HCT116 (cell line): ENCODE data around the gene CYP11A1. TPM values are rescaled to one million over a fixed set of nuclear protein-coding genes. Genes with fewer than 3 reads are reported as not detected.

Source experiments
- ATAC-seq: fragments of 200-7000 bp; cut with Tn5 transposase; 2 replicates; pipeline ENCODE4 v1.9.1; 2020; ENCODE audit warnings: mild to moderate bottlenecking, moderate library complexity
- BruUV-seq: library from RNA; stranded (reverse); fragments of 400-500 nt; replicated peaks from 2 replicates; lab custom pipeline; 2021; lab: Mats Ljungman, UMichigan
- CTCF ChIA-PET: fragments of 300-600 bp; sonication (Branson Sonifier 250); formaldehyde crosslinking; loops from one replicate; lab custom pipeline; 2021; ENCODE audit warnings: antibody characterized with exemption; lab: Charles Lee
- POLR2A ChIA-PET: fragments of 300-600, 350-600 bp; sonication (Branson Sonifier 250); formaldehyde crosslinking; loops from one replicate; lab custom pipeline; 2021; ENCODE audit warnings: antibody characterized with exemption; lab: Charles Lee
- RAD21 ChIA-PET, 2 experiments: fragments of 300-600 bp; sonication (Branson Sonifier 250); formaldehyde crosslinking; loops; one replicate each; lab custom pipeline; 2023; ENCODE audit warnings: low total read pairs in 2 of 2; ENCODE audit not compliant: uncharacterized antibody in 2 of 2, unreplicated experiment in 2 of 2, low non-redundant PET in 1 of 2; lab: Charles Lee
- DNase-seq: peaks from one replicate; pipeline ENCODE4 v3.0.0-alpha.2; 2010; ENCODE audit warnings: low read depth, low spot score
- H2AFZ ChIP-seq: fragments of 200-600 bp; shearing (Covaris generic), sonication (generic); 2 replicates; pipeline ENCODE4 v1.6.1; 2017; ENCODE audit warnings: low read depth, mixed run types, mixed read lengths, antibody characterized with exemption, low read length; ENCODE audit not compliant: poor library complexity, severe bottlenecking
- H3K27ac ChIP-seq: 2 replicates; pipeline ENCODE4 v1.5.1; 2012; ENCODE audit warnings: low read depth, low read length
- H3K27me3 ChIP-seq: fragments of 200-600 bp; sonication (generic); 2 replicates; pipeline ENCODE4 v1.6.1; 2016; ENCODE audit warnings: mixed run types, low read length, mixed read lengths; ENCODE audit not compliant: insufficient read depth
- H3K36me3 ChIP-seq, 2 experiments: fragments of 200-500 bp in 1 of 2; fragments of 200-600 bp in 1 of 2; sonication (Bioruptor generic) in 1 of 2; sonication (generic) in 1 of 2; 2 replicates each; pipeline versions ENCODE4 v1.5.1 to v1.6.1; 2014 to 2016; ENCODE audit warnings: low read length in 2 of 2, inconsistent platforms in 1 of 2, mixed read lengths in 1 of 2, mixed run types in 1 of 2; ENCODE audit not compliant: insufficient read depth in 2 of 2, control insufficient read depth in 1 of 2
- H3K4me1 ChIP-seq, 2 experiments: fragments of 200-600 bp in 1 of 2; sonication (generic) in 1 of 2; 2 replicates each; pipeline versions ENCODE4 v1.5.1 to v1.6.1; 2012 to 2017; ENCODE audit warnings: low read length in 2 of 2, inconsistent platforms in 1 of 2, mild to moderate bottlenecking in 1 of 2, mixed read lengths in 1 of 2, mixed run types in 1 of 2, moderate library complexity in 1 of 2; ENCODE audit not compliant: insufficient read depth in 2 of 2, control insufficient read depth in 1 of 2
- H3K4me2 ChIP-seq: fragments of 200-600 bp; sonication (generic); 2 replicates; pipeline ENCODE4 v1.6.1; 2017; ENCODE audit warnings: mixed run types, low read length, mixed read lengths
- H3K4me3 ChIP-seq, 2 experiments: fragments of 200-600 bp in 1 of 2; sonication (generic) in 1 of 2; replicated peaks in 1 of 2; 2 replicates each; pipeline ENCODE4 v1.5.1; 2011 to 2016; ENCODE audit warnings: low read length in 2 of 2, control low read depth in 1 of 2, low read depth in 1 of 2, mild to moderate bottlenecking in 1 of 2, mixed read lengths in 1 of 2, mixed run types in 1 of 2
- H3K79me2 ChIP-seq: fragments of 200-600 bp; sonication (generic); 2 replicates; pipeline ENCODE4 v1.6.1; 2017; ENCODE audit warnings: mild to moderate bottlenecking, mixed run types, low read length, moderate library complexity, mixed read lengths; ENCODE audit not compliant: insufficient read depth
- H3K9ac ChIP-seq: fragments of 200-600 bp; sonication (generic); 2 replicates; pipeline ENCODE4 v1.6.1; 2016; ENCODE audit warnings: low read length, mixed read lengths
- H3K9me2 ChIP-seq: fragments of 200-600 bp; sonication (generic), shearing (Covaris generic); 2 replicates; pipeline ENCODE4 v1.6.1; 2017; ENCODE audit warnings: mixed run types, mild to moderate bottlenecking, moderate library complexity; ENCODE audit not compliant: insufficient read depth
- H3K9me3 ChIP-seq, 2 experiments: fragments of 200-500 bp in 1 of 2; fragments of 200-600 bp in 1 of 2; sonication (Bioruptor generic) in 1 of 2; sonication (generic) in 1 of 2; 2 replicates each; pipeline ENCODE4 v1.6.1; 2014 to 2017; ENCODE audit warnings: low read length in 2 of 2, mixed read lengths in 2 of 2, inconsistent platforms in 1 of 2, low read depth in 1 of 2, mild to moderate bottlenecking in 1 of 2, mixed run types in 1 of 2, moderate library complexity in 1 of 2; ENCODE audit not compliant: control insufficient read depth in 1 of 2, insufficient read depth in 1 of 2
- H4K20me1 ChIP-seq: fragments of 200-600 bp; sonication (generic), shearing (Covaris generic); 2 replicates; pipeline ENCODE4 v1.6.1; 2017; ENCODE audit warnings: mixed run types, mild to moderate bottlenecking, moderate library complexity; ENCODE audit not compliant: insufficient read depth
- CBX3 ChIP-seq: IDR thresholded peaks from 2 replicates; pipeline ENCODE4 v1.6.1; 2012; ENCODE audit warnings: low read depth
- CTCF ChIP-seq, 3 experiments: fragments of 200-600 bp in 1 of 3; sonication (generic) in 1 of 3; IDR thresholded peaks in 2 of 3; conservative IDR thresholded peaks in 1 of 3; 2 replicates each; pipeline ENCODE4 v1.5.1; 2012 to 2017; ENCODE audit warnings: low read depth in 2 of 3, low read length in 2 of 3, antibody characterized with exemption in 1 of 3, borderline replicate concordance in 1 of 3, control low read depth in 1 of 3, mild to moderate bottlenecking in 1 of 3, mixed read lengths in 1 of 3, mixed run types in 1 of 3, moderate library complexity in 1 of 3; ENCODE audit not compliant: insufficient read depth in 1 of 3
- EZH2 ChIP-seq: fragments of 200-600 bp; sonication (generic); IDR thresholded peaks from 2 replicates; pipeline ENCODE4 v1.6.1; 2017; ENCODE audit warnings: antibody characterized with exemption, mixed run types
- EZH2phosphoT487 ChIP-seq: fragments of 200-600 bp; IDR thresholded peaks from 2 replicates; pipeline ENCODE4 v1.6.1; 2018; ENCODE audit warnings: antibody characterized with exemption, borderline replicate concordance
- JUND ChIP-seq: IDR thresholded peaks from 2 replicates; pipeline ENCODE4 v1.6.1; 2012
- SIN3A ChIP-seq: IDR thresholded peaks from 2 replicates; pipeline ENCODE4 v1.6.1; 2012; ENCODE audit warnings: low read depth
- ZNF274 ChIP-seq: fragments of 200-500 bp; sonication (Bioruptor generic); IDR thresholded peaks from 2 replicates; pipeline ENCODE4 v1.6.1; 2014; ENCODE audit warnings: mild to moderate bottlenecking, low read depth, low read length, inconsistent platforms
- intact Hi-C: fragments of 100-400 bp; cut with micrococcal nuclease; formaldehyde crosslinking; loops from 2 replicates; pipeline ENCODE4 v1.10.0; 2022
- total RNA-seq: library from RNA; stranded (reverse); gene quantifications from one replicate; pipeline ENCODE4 v1.2.1, GENCODE V29; 2021; ENCODE audit not compliant: unreplicated experiment

CYP11A1 gene
- total RNA-seq, 1 experiment from 2014 or later, result 0.57 TPM

GRCh38 chr15:74375303-74375693, 7.9 kb upstream of the CYP11A1 start:
- Histone ChIP-seq H3K9me3 (no peaks in the 10 kb centered on the region), H3K36me3 (no peaks in the 10 kb centered on the region), H3K27ac (no peak overlapping the region), H2AFZ (peak overlapping the region; percentile 19), H3K9me2 (no peaks in the 10 kb centered on the region), H3K27me3 (peaks cover 12% of the 10 kb centered on the region), H3K4me1 (peaks cover 10 to 26% of the 10 kb centered on the region in 2 experiments; a peak in 3 of 4 replicates), H4K20me1 (no peaks in the 10 kb centered on the region), H3K4me2 (peak overlapping the region; percentile 86), H3K4me3 (peak overlapping the region in 1 of 2 experiments; percentile 56; a peak in 1 of 4 replicates), H3K9ac (no peak overlapping the region), H3K79me2 (no peaks in the 10 kb centered on the region)
- CTCF ChIA-PET, result interaction anchor here (1.1 to 3.7 kb wide), 12 partner anchors 10 to 394 kb away, joined by 3 to 26 read pairs (median 4); no protein-coding TSS in a partner anchor
- BruUV-seq, result no TSS peak
- intact Hi-C loops, result loop anchor here (1.0 to 10.0 kb wide), 5 partner anchors 64 to 610 kb away; no protein-coding TSS in a partner anchor
- DNase-seq, result peak; percentile 77
- POLR2A ChIA-PET, result interaction anchor here (0.8 kb wide), 1 partner anchor 85 kb away, joined by 5 read pairs; the partner anchor contains the start of gene UBL7
- RAD21 ChIA-PET, result no interaction called here
- peak; percentile 31 for ATAC-seq
- TF ChIP-seq JUND (no peak), EZH2phosphoT487 (no peak), EZH2 (no peak), ZNF274 (no peak), CTCF (IDR thresholded peaks at IDR 0.05 in 2 of 3, conservative IDR thresholded peaks at IDR 0.05 in 1 of 3; ENCODE audit: borderline replicate concordance in 1 of 3, insufficient read depth in 1 of 3, low read depth in 2 of 3, low read length in 2 of 3) (peak in 2 of 3 experiments; percentile 89 to 93; a peak in 4 of 6 replicates), SIN3A (no peak), CBX3 (no peak)
